ENCODE measurements around the gene UBXN4.
"Not testable (repeated sequence)": the region's sequence is repeated elsewhere in the genome, so short reads cannot be mapped to it uniquely, and the experiment has no call there.

Gene UBXN4

GRCh38 chr2:135797497-135798274, 56.0 kb downstream of the UBXN4 start:
- intact Hi-C loops (cut with DNase I): no loop called here
- peak; percentile 36 to 87 (median 72) for DNase-seq

- intact Hi-C loops (cut with DNase I): no loop called here
- DNase-seq: no peak
Measured at GRCh38 chr2:135798275-135798705, 56.6 kb downstream of the UBXN4 start.

GRCh38 chr2:135798762-135799161, 57.1 kb downstream of the UBXN4 start:
- DNase-seq: peak in 1 of 42 donors; percentile 34
- intact Hi-C loops (cut with DNase I): no loop called here

- intact Hi-C loops (cut with DNase I): no loop called here
- DNase-seq: no peak
Measured at GRCh38 chr2:135799738-135800137, 58.1 kb downstream of the UBXN4 start.

- no peak for DNase-seq
Measured at GRCh38 chr2:135800513-135801460, 59.1 kb downstream of the UBXN4 start.

GRCh38 chr2:135802350-135802749, 60.7 kb downstream of the UBXN4 start:
- intact Hi-C loops (cut with DNase I): no loop called here
- no peak for DNase-seq

More at GRCh38 chr2:135800513-135801460, 59.1 kb downstream of the UBXN4 start:
- intact Hi-C loops (cut with DNase I): no loop called here

GRCh38 chr2:135803278-135803677, 61.6 kb downstream of the UBXN4 start:
- no peak for DNase-seq
- intact Hi-C loops (cut with DNase I): no loop called here

GRCh38 chr2:135807874-135808273, 66.2 kb downstream of the UBXN4 start:
- DNase-seq; intact Hi-C loops (cut with DNase I): not testable (repeated sequence)

- DNase-seq: no peak
- intact Hi-C loops (cut with DNase I): no loop called here
Measured at GRCh38 chr2:135812907-135813511, 71.4 kb downstream of the UBXN4 start.

GRCh38 chr2:135815269-135815668, 73.6 kb downstream of the UBXN4 start:
- DNase-seq: no peak
- intact Hi-C loops (cut with DNase I): no loop called here

- intact Hi-C loops (cut with DNase I): no loop called here
- DNase-seq: peak in 1 of 42 donors; percentile 14
Measured at GRCh38 chr2:135817466-135817865, 75.8 kb downstream of the UBXN4 start.

GRCh38 chr2:135817951-135818350, 76.3 kb downstream of the UBXN4 start:
- intact Hi-C loops (cut with DNase I): no loop called here
- DNase-seq: no peak

- intact Hi-C loops (cut with DNase I): no loop called here
Measured at GRCh38 chr2:135818937-135819610, 77.4 kb downstream of the UBXN4 start.

GRCh38 chr2:135820003-135820618, 78.5 kb downstream of the UBXN4 start:
- DNase-seq: no peak
- intact Hi-C loops (cut with DNase I): no loop called here

More at GRCh38 chr2:135818937-135819610, 77.4 kb downstream of the UBXN4 start:
- DNase-seq: peak in 1 of 42 donors; percentile 5

GRCh38 chr2:135821190-135821589, 79.5 kb downstream of the UBXN4 start:
- intact Hi-C loops (cut with DNase I): no loop called here

GRCh38 chr2:135822855-135823254, 81.2 kb downstream of the UBXN4 start:
- intact Hi-C loops (cut with DNase I): no loop called here
- DNase-seq: no peak

More at GRCh38 chr2:135821190-135821589, 79.5 kb downstream of the UBXN4 start:
- DNase-seq: no peak

- intact Hi-C loops (cut with DNase I): no loop called here
- DNase-seq: no peak
Measured at GRCh38 chr2:135825131-135825530, 83.5 kb downstream of the UBXN4 start.

- intact Hi-C loops (cut with DNase I): no loop called here
- DNase-seq: no peak
Measured at GRCh38 chr2:135825550-135826176, 84.0 kb downstream of the UBXN4 start.

Data from head of caudate nucleus (tissue), 42 donors.